ENCODE results near the gene WDR82.

The WDR82 gene

DNA sequence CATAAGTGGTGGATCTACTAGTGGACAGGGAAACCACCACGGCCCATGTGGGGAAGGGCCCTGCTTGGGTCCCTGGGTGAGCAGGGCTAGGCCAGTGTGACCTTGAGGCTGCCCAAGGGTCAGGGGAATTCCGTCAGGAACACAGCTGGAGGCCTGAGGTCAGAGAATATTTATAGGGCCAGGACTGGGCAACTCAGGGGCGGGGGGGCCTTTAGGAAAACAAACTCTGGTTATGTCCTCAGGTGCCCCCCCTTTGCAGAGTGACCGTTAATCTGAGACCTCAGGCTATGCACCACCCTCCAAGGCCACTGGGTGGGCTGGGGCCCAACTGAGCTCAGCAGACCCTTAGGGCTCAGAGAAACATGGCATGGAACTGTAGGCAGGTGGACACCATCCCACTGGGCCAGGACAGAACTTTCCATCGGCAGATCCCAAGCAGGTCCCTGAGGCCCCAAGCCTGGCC is 42.0 kb downstream of the WDR82 start:
- no peak for DNase-seq

DNA sequence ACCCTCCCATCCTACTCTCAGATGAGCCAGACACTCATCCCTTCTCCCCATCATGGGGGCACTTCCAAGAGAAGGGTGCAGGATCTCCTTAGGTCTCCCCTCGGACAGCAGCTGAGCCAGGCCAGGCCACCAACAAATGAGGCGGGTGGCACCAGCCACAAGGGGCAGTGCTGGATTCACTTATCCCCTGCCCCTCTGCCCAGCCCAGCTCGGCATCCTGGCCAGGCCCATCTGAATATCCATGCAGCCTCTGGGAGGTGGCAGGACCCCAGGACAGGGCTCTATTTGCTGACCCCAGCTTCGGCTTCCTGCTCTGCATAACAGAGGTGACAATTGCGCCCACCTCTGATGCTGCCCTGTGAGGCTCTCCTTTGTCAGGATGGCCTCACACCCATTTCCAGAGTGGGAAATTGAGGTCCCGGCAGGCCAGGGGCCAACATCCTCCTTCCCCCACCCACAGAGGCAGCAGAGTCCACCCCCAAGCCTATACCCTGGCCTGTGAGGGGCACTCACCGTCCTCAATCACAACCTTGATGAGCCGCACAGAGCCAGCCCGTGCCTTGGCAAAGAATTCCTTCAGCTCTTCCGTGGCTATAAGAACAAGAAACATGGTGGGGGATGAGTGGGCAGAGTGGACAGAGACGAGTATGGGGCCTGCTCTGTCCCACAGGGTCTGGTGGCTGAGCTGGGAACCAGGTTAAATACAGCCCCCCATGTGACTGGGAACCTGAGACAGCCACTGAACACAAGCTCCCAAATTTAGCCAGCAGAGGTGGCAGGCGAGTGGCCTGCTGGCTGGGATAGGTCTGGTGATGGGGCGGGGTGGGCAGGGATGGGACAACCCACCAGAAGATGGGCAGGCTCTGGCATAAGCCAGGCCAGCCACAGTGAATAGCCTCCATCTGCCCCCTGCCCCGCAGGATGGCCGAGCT is 43.7 kb downstream of the WDR82 start:
- no peak for DNase-seq

DNA sequence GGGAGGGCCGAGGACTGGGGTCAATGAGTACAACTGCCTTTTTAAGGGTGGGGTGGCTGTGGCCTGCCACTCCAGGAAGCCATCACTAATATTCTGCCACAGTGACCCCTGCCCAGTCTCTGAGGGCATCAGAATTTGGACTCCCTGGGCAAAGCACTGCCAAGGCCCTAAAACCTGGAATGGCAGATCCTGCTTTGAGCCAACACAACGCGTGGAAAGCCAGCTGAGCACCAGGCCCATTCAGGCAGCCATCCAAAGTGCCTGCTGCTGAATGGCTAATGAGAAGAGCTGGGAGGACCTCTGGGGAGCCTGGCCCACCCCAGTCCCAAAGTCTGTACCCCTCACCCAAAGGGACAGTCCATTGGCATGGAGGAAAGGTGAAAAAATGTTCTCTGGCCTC is 44.5 kb downstream of the WDR82 start:
- no peak for DNase-seq

DNA sequence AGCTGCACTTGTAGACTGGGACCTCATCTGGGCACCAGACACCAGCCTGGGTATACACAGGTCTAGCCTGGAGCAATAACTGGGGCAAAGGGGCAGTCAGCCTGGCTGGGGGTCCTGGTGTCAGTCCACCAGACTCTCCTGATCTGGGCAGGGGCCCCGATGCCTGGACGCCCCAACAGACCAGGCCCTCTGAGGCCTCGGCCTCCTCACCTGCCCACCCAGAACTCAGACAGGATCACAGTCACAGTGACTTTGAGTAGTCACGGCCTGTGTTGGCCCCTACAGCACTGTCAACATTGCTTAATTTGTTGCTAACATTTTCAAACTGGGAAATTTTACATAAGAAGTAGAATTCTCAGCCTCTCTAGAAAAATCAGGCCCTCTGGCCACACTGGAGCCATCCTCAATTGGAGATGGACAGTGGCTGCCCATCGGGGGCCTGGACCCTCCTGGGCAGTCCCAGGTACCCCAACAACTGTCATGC is 45.3 kb downstream of the WDR82 start:
- DNase-seq = no peak

DNA sequence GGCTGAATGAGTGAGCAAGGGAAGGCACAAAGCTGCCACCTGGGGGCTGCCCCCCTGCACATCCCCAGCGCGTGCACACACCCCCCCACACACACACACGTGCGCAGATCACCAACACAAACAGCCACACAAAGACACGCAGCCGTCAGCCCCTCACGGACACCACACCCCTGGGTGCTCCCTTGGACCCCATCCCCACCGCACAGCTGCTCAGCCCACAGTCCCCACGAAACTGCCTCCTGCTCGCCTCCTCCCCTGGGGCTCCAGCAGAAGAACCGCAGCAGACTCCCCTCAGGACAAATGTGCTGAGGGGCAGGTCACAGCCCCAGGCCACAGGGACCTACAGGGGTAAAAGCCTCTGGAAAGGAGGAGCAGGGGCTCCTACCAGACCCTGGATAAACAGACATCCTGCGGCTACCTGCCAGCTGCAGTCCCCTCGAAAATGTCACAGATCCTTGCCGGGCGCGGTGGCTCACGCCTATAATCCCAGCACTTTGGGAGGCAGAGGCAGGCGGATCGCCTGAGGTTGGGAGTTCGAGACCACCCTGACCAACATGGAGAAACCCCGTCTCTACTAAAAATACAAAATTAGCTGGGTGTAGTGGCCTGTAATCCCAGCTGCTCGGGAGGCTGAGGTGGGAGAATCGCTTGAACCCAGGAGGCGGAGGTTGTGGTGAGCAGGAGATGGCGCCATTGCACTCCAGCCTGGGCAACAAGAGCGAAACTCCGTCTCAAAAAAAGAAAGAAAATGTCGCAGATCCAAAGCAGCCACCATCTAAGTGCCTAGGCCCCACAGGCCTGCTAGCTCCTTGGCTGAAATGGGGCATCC is 46.0 kb downstream of the WDR82 start:
- DNase-seq = no peak

DNA sequence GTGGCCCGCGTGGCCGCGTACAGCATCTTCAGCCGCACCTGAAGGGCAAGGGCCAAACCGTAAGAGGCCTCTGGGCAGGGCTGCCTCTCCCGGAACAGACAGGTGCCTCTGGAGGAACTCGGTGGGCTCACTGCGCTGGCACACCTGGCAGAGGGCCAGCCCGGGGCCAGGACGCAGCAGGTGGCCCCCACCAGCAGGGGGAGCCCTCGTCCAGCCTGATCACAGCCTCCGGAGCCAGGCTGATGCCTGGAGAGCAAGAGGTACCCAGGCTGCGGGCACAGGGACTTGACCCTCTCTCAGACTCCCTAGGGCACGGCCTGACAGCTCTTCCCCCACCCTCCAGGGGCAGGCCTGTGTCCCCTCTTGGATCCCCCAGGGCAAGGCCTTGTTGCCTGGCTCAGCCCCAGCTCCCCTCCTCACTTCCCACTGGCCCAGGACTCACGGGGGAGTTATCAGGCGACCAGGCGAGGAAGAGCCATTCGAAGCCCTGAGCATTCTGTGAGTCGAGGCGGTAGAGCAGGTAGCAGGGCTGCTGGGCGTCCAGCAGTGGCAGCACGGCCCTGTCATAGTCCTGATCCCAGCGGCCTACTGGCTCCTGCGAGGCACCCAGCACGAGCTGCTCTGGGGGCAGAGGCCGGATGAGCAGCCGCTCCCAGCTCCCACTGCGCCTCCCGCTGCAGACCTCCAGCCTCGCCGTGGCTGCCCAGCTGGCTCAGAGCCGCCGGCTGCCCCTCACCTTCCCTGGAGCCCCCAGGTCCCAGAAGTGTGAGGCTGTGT is 46.8 kb downstream of the WDR82 start:
- DNase-seq = peak; percentile 27

DNA sequence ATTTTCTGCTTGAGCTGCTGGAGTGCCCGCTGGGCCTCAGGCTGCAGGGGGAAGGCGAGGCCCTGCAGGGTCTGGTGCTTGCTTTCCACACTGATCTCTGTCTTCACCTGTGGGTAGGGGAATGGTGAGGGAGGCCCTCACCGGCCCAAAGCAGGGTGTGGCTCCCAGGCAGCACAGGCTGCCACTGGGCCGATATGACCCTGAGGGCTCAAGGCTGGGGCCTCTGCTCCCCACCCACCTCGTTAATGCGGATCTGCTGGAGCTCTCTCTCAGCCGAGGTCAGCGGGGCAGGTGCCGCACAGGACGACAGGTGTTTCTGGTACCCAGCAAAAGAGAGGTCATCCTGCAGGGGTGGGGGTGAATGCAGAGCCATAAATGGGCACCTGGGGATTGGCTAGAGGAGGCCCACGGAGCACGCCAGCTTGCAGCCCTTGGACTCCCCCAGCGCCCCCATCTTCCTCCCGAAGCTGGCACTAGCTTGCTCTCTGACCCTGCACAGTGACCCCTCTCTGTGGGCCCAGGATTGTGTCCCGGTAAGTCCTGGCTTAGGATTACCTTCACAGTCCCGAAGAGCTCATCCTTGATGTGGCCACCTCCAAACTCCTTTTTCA is 47.5 kb downstream of the WDR82 start:
- DNase-seq = no peak

DNA sequence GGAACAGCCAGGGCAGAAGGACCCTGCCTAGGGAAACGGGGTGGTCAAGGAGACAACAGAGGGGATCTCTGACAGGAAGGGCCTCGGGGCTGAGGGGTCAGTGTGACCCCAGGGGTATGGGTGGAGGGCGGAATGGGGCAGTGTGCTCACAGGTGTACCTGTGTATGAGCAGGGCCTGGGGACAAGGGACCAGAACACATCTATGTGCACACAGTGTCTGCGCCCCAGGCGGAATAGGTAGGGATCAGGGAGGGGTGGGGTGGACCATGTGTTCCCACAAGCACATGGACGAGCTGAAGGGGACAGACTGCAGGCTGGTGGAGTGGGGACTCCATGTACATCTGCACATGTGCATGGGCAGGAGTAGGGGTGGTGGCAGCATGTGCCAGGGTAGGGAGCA is 48.0 kb downstream of the WDR82 start:
- DNase-seq = no peak

DNA sequence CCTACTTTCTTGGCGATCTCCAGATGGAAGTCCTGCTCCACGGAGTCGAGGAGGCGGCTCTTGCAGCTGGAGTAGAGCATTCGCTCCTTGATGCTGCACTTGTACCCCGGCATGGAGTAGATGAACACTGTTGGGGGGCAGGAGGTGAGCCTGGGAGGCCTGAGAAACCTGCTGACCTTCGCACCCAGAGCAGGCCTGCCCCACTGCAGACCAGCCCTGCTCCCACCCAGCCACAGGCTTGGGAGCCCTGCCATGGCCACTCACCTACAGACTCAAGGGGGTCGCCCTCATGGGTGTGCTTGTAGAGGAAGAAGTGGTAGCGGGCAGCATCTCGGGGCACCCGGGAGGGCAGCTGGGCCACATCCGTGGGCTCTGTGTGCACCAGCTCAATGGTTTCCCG is 48.8 kb downstream of the WDR82 start:
- no peak for DNase-seq

DNA sequence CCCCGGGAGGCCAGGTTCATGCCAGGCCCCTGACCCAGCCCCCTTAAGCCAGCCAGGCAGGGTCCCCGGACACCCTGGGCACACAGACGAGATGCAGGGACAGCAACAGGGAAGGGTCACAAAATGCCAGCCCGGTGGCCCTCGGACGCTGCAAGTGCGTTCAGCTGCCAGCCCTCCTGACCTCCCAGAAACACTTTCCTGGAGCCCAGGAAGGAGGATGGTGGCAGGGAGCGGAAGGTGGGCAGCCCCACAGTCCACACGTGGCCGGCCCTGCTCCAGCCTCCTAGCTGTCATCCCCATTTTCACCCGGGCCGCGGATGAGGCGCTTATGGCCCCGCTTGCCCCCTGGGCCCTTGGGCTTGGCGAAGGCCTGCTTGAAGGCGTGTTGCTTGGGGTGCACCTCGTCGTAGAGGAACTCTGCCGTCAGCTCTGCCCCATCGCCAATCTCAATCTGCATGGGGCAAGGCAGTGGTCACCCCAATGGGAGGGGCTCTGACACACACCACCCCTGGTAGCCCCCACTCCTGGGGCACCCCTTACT is 49.6 kb downstream of the WDR82 start:
- DNase-seq = no peak

DNA sequence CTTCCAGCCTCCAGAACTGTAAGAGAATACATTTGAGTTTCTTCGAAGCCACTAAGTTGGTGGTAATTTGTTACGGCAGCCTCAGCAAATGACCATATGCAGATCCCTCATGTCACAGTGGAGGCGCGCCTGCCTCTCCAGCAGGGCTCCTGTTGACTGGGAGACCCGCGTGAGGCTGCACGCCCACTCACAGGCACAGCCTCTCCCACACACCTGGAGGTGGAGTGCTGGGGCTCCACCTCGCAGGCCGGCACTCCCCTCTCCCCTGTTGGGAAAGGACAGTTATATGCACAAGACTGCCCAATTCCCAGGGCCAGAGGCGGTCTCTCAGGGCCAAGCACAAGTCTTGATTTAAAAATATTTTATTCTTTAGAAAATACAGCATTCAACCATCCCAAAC is 50.2 kb downstream of the WDR82 start:
- no peak for DNase-seq

DNA sequence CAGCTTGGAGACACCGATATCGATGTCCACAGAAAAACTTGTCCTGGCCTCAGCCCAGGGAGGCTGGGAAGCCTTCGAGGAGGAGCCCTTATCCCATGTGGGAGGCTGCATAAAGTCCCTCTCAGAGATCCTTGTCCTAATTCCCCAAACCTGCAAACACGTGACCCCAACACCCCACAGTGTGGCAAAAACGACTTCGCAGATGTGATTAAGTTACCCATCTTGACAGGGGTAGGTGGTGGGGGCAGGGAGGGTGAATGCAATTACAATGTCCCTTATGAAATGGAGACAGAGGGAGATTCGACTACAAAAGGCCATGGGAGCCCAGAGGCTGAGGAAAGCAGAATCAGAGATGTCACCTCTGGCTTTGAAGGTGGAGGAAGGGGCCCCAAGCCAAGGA is 50.7 kb downstream of the WDR82 start:
- no peak for DNase-seq

DNA sequence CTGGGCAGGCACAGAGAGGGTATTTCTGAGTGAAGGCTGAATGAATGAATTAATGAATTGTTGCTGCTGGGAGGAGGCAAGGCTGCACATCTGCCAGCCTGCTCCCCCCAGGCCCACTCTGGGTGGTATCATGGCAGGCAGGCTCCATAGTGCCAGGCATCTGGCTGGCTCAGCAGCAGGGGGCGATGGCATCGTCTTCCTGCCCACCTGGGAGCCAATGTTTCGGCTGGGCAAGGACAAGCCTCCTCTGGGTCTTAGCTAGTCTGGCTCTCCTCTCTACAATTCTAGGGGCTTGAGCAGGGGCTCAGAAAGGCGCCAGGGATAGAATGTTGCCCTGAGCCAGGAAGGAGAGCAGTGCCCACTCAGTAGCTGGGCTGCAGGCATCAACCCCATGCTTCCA is 51.3 kb downstream of the WDR82 start:
- DNase-seq = no peak

DNA sequence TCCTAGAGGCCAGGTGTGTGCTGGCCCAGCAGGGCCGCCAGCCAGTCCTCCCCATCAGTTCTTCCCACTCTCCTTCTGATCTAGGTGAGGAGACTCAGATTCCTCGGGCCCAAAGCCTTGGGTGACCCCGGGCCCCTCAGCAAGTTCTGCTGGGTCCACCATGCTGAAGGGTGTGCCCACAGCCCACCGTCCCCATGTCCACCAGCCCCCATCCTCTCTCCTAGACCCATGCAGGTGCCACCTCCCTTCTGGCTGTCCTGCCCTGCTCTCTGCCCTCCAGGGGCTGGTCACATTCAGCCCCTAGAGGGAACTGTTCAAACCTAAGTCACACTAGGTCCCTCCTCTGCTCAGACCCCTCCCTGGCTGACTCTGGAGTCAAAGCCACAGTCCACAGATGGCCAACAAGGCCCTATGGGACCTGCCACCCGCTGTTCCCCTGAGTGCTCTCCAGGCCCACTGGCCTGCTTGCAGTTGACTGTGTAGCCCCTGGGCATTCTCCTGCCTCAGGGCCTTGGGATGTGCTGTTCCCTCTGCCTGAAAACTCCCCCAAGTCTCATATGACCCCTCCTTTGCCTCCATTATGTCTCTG is 52.1 kb downstream of the WDR82 start:
- DNase-seq = no peak

DNA sequence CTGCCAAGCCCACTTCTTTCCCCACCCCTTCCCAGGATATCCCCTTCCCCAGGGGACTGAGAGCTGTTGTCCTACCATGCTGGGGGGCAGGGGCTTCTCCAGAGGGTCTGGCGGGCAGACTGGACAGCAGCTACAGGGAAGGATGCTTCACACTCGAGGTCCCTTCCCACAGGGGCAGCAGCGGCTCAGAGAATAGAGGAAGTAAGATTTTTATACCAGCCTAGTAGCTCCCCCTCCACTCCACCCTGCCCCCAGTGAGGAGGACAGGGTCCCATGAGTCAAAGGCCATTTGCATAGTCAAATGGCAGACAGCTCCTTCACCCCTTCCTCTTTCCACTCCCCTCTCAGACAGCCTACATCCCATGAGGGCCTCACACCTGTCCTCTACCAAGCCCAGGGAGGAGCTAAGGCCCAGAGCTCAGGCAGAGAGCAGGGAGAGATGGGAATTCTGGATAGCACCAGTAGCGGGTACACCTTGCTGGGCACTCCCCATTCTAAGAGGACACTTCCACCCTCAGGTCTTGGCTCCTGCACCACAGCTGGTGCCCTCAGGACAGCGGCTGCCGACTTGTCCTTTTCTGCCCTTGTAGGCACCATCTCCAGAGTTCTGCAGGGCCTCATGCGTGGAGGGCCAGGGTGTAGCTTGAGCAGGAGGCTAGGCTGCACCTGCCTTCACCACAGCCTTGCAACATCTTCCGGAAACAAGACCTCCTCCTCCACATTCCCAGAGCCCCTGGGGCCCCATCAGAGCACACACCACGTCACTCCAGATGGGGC is 52.8 kb downstream of the WDR82 start, which contains the start of gene TLR9:
TLR9 (minus strand) TSS at position 194 of the 777 bp plus-strand sequence; CDS start at position 78, 116 bp downstream.
- peak; percentile 2 for DNase-seq

DNA sequence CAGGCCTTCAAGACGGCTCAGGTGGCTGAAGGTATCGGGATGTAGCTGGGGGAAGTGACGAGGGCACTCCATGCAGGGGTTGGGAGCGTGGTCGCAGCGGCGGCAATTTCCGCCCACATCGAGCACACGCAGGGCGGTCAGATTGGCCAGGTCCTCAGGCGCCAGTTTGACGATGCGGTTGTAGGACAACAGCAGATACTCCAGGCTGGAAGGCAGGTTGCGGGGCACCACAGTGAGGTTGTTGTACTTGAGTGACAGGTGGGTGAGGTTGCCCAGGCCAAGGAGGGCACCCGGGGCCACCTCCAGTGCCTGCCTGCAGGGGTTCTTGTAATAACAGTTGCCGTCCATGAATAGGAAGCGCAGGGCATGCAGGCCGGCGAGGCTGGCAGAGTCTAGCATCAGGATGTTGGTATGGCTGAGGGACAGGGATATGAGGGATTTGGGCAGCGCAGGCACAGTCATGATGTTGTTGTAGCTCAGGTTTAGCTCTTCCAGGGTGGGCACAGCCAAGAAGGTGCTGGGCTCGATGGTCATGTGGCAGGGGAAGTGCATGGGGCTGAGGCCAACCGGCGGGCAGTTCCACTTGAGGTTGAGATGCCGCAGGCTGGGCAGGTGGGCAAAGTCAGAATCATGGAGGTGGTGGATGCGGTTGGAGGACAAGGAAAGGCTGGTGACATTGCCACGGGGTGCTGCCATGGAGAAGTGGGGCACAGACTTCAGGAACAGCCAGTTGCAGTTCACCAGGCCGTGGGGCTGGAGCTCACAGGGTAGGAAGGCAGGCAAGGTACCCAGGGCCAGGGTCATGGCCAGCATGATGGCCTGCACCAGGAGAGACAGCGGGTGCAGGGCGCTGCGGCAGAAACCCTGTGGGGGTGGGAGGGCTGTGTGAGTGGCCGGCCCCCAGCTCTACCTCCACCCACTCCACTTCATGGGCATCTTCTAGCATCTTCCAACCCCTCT is 54.7 kb downstream of the WDR82 start:
- DNase-seq = no peak

DNA sequence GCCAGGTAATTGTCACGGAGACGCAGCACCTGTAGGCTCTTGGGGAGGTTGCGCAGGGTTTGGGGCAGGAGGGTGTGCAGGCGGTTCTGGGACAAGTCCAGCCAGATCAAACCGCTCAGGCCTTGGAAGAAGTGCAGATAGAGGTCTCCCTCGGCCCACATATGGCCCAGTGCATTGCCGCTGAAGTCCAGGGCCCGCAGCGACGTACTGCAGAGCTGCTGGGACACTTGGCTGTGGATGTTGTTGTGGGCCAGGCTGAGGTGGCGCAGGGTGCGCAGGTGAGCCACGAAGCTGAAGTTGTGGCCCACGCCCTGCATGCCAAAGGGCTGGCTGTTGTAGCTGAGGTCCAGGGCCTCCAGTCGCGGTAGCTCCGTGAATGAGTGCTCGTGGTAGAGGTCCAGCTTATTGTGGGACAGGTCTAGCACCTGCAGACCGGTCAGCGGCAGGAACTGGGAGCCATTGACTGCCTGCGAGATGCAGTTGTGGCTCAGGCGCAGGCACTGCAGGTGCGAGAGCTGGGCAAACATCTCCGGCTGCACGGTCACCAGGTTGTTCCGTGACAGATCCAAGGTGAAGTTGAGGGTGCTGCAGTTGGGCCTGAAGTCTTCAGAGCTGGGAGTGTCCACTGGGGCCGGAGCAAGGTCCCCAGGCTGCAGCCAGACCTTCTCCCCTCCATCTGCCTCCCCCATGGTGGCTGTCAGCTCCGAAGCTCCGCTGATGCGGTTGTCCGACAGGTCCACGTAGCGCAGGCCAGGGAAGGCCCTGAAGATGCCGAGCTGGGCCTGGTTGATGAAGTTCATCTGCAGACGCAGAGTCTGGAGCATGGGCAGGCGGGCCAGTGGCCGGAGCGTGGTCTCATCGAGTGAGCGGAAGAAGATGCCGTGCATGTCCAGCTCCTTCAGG is 55.9 kb downstream of the WDR82 start:
- no peak for DNase-seq

DNA sequence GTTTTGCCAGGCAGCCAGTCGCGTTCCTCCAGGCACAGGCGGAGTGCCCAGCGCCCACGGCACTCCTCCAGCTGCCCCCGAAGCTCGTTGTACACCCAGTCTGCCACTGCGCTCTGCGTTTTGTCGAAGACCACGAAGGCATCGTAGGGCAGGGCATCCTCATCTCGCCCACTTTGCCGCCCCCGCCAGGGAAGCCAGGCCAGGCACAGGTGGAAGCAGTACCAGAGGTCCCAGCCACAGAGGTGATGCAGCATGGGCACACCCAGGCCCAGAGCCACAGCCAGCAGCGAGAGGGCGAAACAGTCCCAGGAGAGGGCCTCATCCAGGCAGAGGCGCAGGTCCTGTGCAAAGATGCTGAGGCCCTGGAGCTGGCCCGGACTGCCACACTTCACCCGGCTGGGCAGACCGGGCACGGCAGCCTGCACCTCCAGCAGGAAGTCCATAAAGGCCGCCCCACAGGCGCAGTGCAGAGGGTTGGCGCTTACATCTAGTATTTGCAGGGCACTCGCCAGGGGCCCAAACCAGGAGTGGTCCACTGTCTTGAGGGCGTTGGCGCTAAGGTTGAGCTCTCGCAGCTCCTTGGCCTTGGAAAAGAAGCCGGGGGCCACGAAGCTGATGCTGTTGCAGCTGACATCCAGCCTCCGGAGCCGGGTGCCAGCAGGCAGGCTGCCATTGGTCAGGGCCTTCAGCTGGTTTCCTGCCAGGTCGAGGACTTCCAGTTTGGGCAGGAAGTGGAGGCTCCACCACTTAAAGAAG is 56.7 kb downstream of the WDR82 start:
- no peak for DNase-seq

Data from NCI-H2171 (cell line).